ENCODE results near the gene LCMT1.

Gene LCMT1

DNA sequence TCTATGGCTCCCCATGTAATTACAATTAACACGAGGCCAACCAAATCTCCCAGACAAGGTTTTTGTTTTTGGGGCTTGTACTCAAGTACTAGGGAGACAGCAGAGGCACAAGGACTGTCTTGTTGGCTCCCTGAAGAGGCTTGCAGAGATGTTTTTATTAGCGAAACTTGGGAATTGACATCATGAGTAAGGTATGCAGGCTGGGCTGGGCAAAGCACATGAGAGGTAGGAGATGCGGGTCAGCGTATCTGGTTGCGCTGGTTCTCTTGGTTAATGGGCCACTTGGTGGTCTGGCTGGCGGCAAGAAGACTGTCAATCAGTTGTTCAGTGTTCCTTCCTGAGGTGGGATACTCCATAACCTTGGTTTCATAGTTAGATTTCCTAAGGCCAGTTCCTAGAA is 28.9 kb downstream of the LCMT1 start:
- no peaks in the 10 kb centered on the region for H3K4me1 ChIP-seq (ENCODE audit: control insufficient read depth in 1 of 2, insufficient read depth in 2 of 2, low read length in 2 of 2)
- H3K36me3 ChIP-seq (ENCODE audit: control insufficient read depth in 1 of 2, insufficient read depth in 2 of 2, low read length in 2 of 2), result peaks cover 17 to 72% of the 10 kb centered on the region in 2 donors
- no peak overlapping the region for H3K4me3 ChIP-seq (ENCODE audit: low read depth in 1 of 2, low read length in 2 of 2)
- no peaks in the 10 kb centered on the region for H3K27me3 ChIP-seq (ENCODE audit: control insufficient read depth in 1 of 2, insufficient read depth in 2 of 2, low read length in 2 of 2)
- no peaks in the 10 kb centered on the region for H3K9me3 ChIP-seq (ENCODE audit: control insufficient read depth in 1 of 2, low read length in 2 of 2)
- no peak overlapping the region for H3K9ac ChIP-seq (ENCODE audit: low read depth in 1 of 2, low read length in 2 of 2)
- no peak overlapping the region for H3K27ac ChIP-seq (ENCODE audit: low read depth, low read length)

DNA sequence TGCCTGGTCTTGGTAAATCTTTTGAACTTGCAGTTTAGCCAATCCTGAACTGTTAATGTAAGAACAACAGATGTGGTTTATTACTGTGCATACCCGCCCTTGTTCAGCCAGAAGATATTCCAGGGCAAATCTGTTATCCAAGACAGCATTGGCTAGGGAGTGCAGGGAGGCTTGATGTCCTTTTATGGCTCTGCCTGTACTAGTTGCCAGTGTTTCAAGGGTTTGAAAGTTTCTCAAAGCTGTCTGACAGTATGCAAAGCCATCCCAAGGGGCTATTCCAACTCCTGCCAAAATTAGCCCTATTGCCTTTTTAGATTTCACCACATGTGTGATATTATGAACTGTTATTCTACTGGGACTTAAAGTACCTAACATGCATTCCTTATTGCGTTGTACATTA is 30.1 kb downstream of the LCMT1 start:
- Histone ChIP-seq H3K9ac (ENCODE audit: low read depth in 1 of 2, low read length in 2 of 2) (no peak overlapping the region), H3K9me3 (ENCODE audit: control insufficient read depth in 1 of 2, low read length in 2 of 2) (no peaks in the 10 kb centered on the region), H3K36me3 (ENCODE audit: control insufficient read depth in 1 of 2, insufficient read depth in 2 of 2, low read length in 2 of 2) (peaks cover 17 to 68% of the 10 kb centered on the region in 2 donors), H3K27me3 (ENCODE audit: control insufficient read depth in 1 of 2, insufficient read depth in 2 of 2, low read length in 2 of 2) (no peaks in the 10 kb centered on the region), H3K4me1 (ENCODE audit: control insufficient read depth in 1 of 2, insufficient read depth in 2 of 2, low read length in 2 of 2) (no peaks in the 10 kb centered on the region), H3K4me3 (ENCODE audit: low read depth in 1 of 2, low read length in 2 of 2) (no peak overlapping the region), H3K27ac (ENCODE audit: low read depth, low read length) (no peak overlapping the region)

DNA sequence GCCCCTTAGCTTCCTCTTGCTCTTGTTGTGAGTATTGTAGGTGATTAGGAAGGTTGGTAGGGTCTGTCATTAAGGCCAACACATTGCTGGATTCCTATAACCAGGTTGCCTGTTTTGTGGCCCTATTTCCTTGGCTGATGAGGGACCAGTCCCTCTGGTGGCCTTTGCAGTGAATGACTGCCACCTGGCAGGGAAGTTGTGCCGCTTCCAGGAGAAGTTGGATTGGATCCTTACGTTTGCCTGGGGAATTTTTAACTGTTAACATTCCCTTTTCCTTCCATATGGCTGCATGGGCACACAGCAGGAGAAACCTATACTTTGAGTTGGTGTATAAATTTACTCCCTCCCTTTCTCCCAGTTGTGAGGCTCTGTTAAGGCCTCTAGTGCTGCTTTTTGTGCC is 32.4 kb downstream of the LCMT1 start:
- Histone ChIP-seq H3K9me3 (ENCODE audit: control insufficient read depth in 1 of 2, low read length in 2 of 2) (no peaks in the 10 kb centered on the region), H3K4me3 (ENCODE audit: low read depth in 1 of 2, low read length in 2 of 2) (no peak overlapping the region), H3K36me3 (ENCODE audit: control insufficient read depth in 1 of 2, insufficient read depth in 2 of 2, low read length in 2 of 2) (peaks cover 17 to 58% of the 10 kb centered on the region in 2 donors), H3K4me1 (ENCODE audit: control insufficient read depth in 1 of 2, insufficient read depth in 2 of 2, low read length in 2 of 2) (no peaks in the 10 kb centered on the region), H3K27ac (ENCODE audit: low read depth, low read length) (no peak overlapping the region), H3K9ac (ENCODE audit: low read depth in 1 of 2, low read length in 2 of 2) (no peak overlapping the region), H3K27me3 (ENCODE audit: control insufficient read depth in 1 of 2, insufficient read depth in 2 of 2, low read length in 2 of 2) (no peaks in the 10 kb centered on the region)

DNA sequence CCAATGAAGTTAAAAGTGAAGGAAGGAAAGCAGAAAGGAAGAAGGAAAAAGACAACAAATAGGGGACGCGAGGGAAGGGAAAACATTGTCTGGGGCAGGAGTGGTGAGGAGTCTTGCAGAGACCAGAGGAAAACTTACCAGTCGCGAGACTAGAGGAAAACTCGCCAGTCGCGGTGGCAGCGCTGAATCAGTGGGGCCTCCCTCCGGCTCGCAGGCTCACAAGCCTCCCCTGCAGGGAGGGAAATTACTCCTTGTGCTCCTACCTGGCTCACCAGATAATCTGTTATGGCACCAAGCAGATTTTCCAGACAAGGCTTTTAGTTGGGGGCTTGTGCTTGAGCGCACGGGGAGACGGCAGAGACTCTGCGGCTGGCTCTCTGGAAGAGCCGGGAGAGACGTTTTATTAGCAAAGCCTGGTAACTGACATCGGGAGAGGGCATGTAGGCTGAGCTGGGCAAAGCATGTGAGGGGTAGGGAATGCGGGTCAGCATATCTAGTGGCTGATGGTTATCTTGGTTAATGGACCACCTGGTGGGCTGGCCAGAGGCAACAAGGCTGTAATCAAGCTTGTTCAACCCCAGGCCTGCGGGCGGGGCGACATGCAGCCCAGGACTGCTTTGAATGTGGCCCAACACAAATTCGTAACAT is 37.1 kb downstream of the LCMT1 start:
- Histone ChIP-seq H3K27me3 (ENCODE audit: control insufficient read depth in 1 of 2, insufficient read depth in 2 of 2, low read length in 2 of 2) (no peaks in the 10 kb centered on the region), H3K36me3 (ENCODE audit: control insufficient read depth in 1 of 2, insufficient read depth in 2 of 2, low read length in 2 of 2) (peaks cover 0 to 28% of the 10 kb centered on the region in 2 donors), H3K4me1 (ENCODE audit: control insufficient read depth in 1 of 2, insufficient read depth in 2 of 2, low read length in 2 of 2) (no peaks in the 10 kb centered on the region), H3K4me3 (ENCODE audit: low read depth in 1 of 2, low read length in 2 of 2) (no peak overlapping the region), H3K27ac (ENCODE audit: low read depth, low read length) (no peak overlapping the region), H3K9ac (ENCODE audit: low read depth in 1 of 2, low read length in 2 of 2) (no peak overlapping the region), H3K9me3 (ENCODE audit: control insufficient read depth in 1 of 2, low read length in 2 of 2) (no peaks in the 10 kb centered on the region)

DNA sequence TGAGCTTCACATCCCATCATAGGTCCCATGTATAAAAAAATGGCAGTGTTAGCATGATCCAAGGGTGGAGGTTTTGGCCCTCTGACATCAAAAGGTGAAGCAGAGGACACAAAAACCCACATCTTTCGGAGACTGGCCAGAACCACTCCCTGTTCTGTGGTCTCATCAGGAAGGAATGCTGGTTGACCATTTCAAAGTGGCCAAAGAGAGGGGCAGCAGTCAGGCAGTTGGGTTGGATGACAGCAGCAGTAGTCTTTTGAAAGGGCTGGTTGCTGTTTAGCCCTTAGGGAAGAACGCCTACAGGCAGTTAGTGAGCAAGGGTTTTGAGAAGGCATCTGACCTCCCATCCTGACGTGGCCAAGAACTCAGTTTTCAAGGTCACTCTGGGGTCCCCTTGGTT is 40.5 kb downstream of the LCMT1 start:
- H3K9ac ChIP-seq (ENCODE audit: low read depth in 1 of 2, low read length in 2 of 2), result no peak overlapping the region
- no peak overlapping the region for H3K4me3 ChIP-seq (ENCODE audit: low read depth in 1 of 2, low read length in 2 of 2)
- H3K9me3 ChIP-seq (ENCODE audit: control insufficient read depth in 1 of 2, low read length in 2 of 2), result no peaks in the 10 kb centered on the region
- no peaks in the 10 kb centered on the region for H3K27me3 ChIP-seq (ENCODE audit: control insufficient read depth in 1 of 2, insufficient read depth in 2 of 2, low read length in 2 of 2)
- H3K36me3 ChIP-seq (ENCODE audit: control insufficient read depth in 1 of 2, insufficient read depth in 2 of 2, low read length in 2 of 2), result peaks cover 0 to 23% of the 10 kb centered on the region in 2 donors
- no peak overlapping the region for H3K27ac ChIP-seq (ENCODE audit: low read depth, low read length)
- H3K4me1 ChIP-seq (ENCODE audit: control insufficient read depth in 1 of 2, insufficient read depth in 2 of 2, low read length in 2 of 2), result no peaks in the 10 kb centered on the region

DNA sequence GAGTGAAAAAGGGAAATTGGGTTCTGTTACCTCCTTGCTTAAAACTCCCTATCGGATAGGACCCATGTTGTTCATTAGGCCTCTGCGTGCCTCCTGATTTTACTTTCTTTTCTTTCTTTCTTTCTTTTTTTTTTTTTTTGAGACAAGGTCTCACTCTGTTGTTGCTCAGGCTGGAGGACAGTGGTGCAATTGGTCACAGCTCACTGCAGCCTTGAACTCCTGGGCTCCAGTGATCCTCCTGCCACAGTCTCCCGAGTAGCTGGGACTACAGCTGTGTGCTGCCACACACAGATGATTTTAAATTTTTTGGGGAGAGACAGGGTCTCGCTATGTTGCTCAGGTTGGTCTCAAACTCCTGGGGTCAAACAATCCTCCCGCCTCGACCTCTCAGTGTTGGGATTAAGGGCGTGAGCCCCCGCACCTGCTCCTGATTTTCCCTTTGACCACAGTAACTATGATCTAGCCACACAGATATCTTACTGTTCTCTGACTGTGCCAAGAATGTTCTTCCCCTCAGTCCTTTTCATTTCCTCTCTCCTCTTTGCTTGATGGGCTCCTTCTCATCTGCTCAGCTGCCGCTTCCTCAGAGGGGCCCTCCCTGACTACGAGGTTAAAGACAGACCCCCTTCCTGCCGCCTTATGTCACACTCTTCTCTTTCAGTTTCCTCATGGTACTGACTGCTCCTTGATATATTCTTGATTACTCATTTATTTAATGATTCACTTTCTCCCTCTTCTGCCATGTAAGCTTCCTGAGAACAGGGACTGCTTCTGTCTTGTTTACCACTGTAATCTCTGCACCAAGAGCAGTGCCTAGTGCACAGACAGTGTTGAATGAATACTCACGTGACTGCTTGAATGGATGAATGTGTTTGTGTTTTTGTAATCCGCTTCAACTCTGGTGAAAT is 44.3 kb downstream of the LCMT1 start:
- H3K9me3 ChIP-seq (ENCODE audit: control insufficient read depth in 1 of 2, low read length in 2 of 2), result no peaks in the 10 kb centered on the region
- no peak overlapping the region for H3K9ac ChIP-seq (ENCODE audit: low read depth in 1 of 2, low read length in 2 of 2)
- H3K36me3 ChIP-seq (ENCODE audit: control insufficient read depth in 1 of 2, insufficient read depth in 2 of 2, low read length in 2 of 2), result peaks cover 4 to 37% of the 10 kb centered on the region in 2 donors
- no peaks in the 10 kb centered on the region for H3K27me3 ChIP-seq (ENCODE audit: control insufficient read depth in 1 of 2, insufficient read depth in 2 of 2, low read length in 2 of 2)
- no peak overlapping the region for H3K27ac ChIP-seq (ENCODE audit: low read depth, low read length)
- no peak overlapping the region for H3K4me3 ChIP-seq (ENCODE audit: low read depth in 1 of 2, low read length in 2 of 2)
- H3K4me1 ChIP-seq (ENCODE audit: control insufficient read depth in 1 of 2, insufficient read depth in 2 of 2, low read length in 2 of 2), result no peaks in the 10 kb centered on the region

DNA sequence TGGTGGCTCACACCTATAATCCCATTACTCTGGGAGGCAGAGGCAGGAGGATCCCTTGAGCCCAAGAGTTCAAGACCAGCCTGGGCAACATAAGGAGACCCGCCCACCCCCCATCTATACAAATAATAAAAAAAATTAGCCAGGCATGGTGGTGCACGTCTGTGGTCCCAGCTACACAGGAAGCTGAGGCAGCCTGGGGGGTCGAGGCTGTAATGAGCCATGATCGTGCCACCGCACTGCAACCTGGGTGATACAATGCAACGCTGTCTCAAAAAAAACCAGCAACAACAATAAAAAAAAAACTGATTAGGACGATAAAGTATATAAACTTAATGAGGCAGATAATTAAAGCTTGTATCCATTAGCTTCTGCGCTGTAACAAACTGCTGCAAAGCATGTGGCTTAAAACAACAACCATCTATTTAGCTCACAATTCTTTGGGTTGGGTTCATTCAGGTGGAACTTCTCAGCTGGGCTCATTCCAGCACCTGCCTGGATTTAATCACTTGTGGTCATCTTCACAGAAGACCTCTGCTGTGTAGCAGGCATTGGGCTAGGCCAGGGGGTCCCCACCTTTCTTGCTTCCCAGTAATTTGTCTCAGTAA is 45.8 kb downstream of the LCMT1 start:
- Histone ChIP-seq H3K27ac (ENCODE audit: low read depth, low read length) (no peak overlapping the region), H3K4me3 (ENCODE audit: low read depth in 1 of 2, low read length in 2 of 2) (no peak overlapping the region), H3K36me3 (ENCODE audit: control insufficient read depth in 1 of 2, insufficient read depth in 2 of 2, low read length in 2 of 2) (peaks cover 8 to 39% of the 10 kb centered on the region in 2 donors), H3K4me1 (ENCODE audit: control insufficient read depth in 1 of 2, insufficient read depth in 2 of 2, low read length in 2 of 2) (no peaks in the 10 kb centered on the region), H3K27me3 (ENCODE audit: control insufficient read depth in 1 of 2, insufficient read depth in 2 of 2, low read length in 2 of 2) (no peaks in the 10 kb centered on the region), H3K9me3 (ENCODE audit: control insufficient read depth in 1 of 2, low read length in 2 of 2) (no peaks in the 10 kb centered on the region), H3K9ac (ENCODE audit: low read depth in 1 of 2, low read length in 2 of 2) (no peak overlapping the region)

DNA sequence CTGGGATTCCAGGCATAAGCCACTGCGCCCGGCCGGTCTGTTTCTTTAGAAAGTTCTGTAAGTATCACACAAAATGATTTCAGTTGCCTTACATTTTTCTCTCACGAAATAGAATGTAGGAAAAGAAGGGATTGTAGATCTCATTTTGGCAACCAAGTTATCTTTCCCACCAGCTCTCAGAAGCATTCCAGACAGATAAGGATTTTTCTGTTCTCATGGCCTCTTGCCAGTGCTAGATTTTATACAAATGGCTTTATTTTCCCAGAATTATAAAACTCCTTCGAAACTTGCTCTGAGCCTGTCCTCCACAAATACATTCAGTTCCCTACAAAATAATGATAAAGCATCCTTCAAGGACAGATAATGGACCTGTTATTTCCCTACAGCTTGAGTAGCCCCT is 46.9 kb downstream of the LCMT1 start:
- H3K36me3 ChIP-seq (ENCODE audit: control insufficient read depth in 1 of 2, insufficient read depth in 2 of 2, low read length in 2 of 2), result peaks cover 8 to 43% of the 10 kb centered on the region in 2 donors
- H3K27me3 ChIP-seq (ENCODE audit: control insufficient read depth in 1 of 2, insufficient read depth in 2 of 2, low read length in 2 of 2), result no peaks in the 10 kb centered on the region
- H3K27ac ChIP-seq (ENCODE audit: low read depth, low read length), result no peak overlapping the region
- no peak overlapping the region for H3K4me3 ChIP-seq (ENCODE audit: low read depth in 1 of 2, low read length in 2 of 2)
- H3K4me1 ChIP-seq (ENCODE audit: control insufficient read depth in 1 of 2, insufficient read depth in 2 of 2, low read length in 2 of 2), result no peaks in the 10 kb centered on the region
- H3K9ac ChIP-seq (ENCODE audit: low read depth in 1 of 2, low read length in 2 of 2), result no peak overlapping the region
- H3K9me3 ChIP-seq (ENCODE audit: control insufficient read depth in 1 of 2, low read length in 2 of 2), result no peaks in the 10 kb centered on the region

DNA sequence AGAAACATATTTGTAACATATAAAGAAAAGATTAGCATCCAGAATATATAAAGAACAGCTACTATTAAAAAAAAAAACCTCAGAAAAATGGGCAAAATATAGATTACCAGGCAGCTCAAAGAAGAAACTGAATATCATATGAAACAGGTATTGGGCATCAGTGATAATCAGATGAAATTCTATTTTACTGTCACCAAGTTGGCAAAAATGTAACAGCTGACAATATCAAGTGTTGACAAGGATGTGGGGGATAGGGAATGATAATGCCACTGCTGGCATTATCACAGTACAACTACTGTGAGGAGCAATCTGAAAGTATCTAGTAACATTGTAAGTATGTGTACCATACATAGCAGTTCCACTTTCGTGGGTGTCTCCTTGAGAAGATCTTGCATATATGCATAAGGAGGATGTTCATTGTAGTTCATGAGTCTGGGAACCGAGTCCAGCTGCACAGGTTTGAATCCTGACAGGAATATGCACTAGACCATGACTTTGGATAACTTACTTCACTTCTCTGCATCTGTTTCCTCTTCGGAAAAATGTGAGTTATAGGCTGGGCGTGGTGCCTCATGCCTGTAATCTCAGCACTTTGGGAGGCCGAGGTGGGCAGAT is 50.3 kb downstream of the LCMT1 start:
- H3K36me3 ChIP-seq (ENCODE audit: control insufficient read depth in 1 of 2, insufficient read depth in 2 of 2, low read length in 2 of 2), result peaks cover 26 to 64% of the 10 kb centered on the region in 2 donors
- H3K9me3 ChIP-seq (ENCODE audit: control insufficient read depth in 1 of 2, low read length in 2 of 2), result no peaks in the 10 kb centered on the region
- H3K9ac ChIP-seq (ENCODE audit: low read depth in 1 of 2, low read length in 2 of 2), result no peak overlapping the region
- H3K27me3 ChIP-seq (ENCODE audit: control insufficient read depth in 1 of 2, insufficient read depth in 2 of 2, low read length in 2 of 2), result no peaks in the 10 kb centered on the region
- H3K4me3 ChIP-seq (ENCODE audit: low read depth in 1 of 2, low read length in 2 of 2), result no peak overlapping the region
- H3K27ac ChIP-seq (ENCODE audit: low read depth, low read length), result no peak overlapping the region
- no peaks in the 10 kb centered on the region for H3K4me1 ChIP-seq (ENCODE audit: control insufficient read depth in 1 of 2, insufficient read depth in 2 of 2, low read length in 2 of 2)

- Histone ChIP-seq H3K9ac (ENCODE audit: low read depth in 1 of 2, low read length in 2 of 2) (no peak overlapping the region), H3K36me3 (ENCODE audit: control insufficient read depth in 1 of 2, insufficient read depth in 2 of 2, low read length in 2 of 2) (peaks cover 28 to 63% of the 10 kb centered on the region in 2 donors)
These were observed 52.1 kb downstream of the LCMT1 start for GRCh38 chr16:25163683-25164082.

More at GRCh38 chr16:25163683-25164082, 52.1 kb downstream of the LCMT1 start:
- Histone ChIP-seq H3K27ac (ENCODE audit: low read depth, low read length) (no peak overlapping the region), H3K9me3 (ENCODE audit: control insufficient read depth in 1 of 2, low read length in 2 of 2) (no peaks in the 10 kb centered on the region), H3K4me3 (ENCODE audit: low read depth in 1 of 2, low read length in 2 of 2) (no peak overlapping the region), H3K27me3 (ENCODE audit: control insufficient read depth in 1 of 2, insufficient read depth in 2 of 2, low read length in 2 of 2) (no peaks in the 10 kb centered on the region), H3K4me1 (ENCODE audit: control insufficient read depth in 1 of 2, insufficient read depth in 2 of 2, low read length in 2 of 2) (no peaks in the 10 kb centered on the region)
